Spleen (tissue), 11 donors: Measurements from ENCODE around the gene PTPN14. TPM values are rescaled to one million over a fixed set of nuclear protein-coding genes. Genes with fewer than 3 reads are reported as not detected.

Experiments
- DNase-seq: peaks from one replicate; pipeline ENCODE4 v3.0.0-alpha.2; 2020
- H3K27ac ChIP-seq, 8 donors: fragments of 200-600 bp; sonication (generic) in 7 of 8; 1 replicate in 4 of 8; 2 replicates in 4 of 8; pipeline versions ENCODE4 v1.5.0 to v1.8.0; 2016 to 2021; ENCODE audit warnings: inconsistent platforms in 4 of 8, mild to moderate bottlenecking in 4 of 8, moderate library complexity in 1 of 8
- H3K27me3 ChIP-seq, 7 donors: fragments of 200-600 bp; sonication (generic) in 6 of 7; replicated peaks in 1 of 7; 1 replicate in 4 of 7; 2 replicates in 3 of 7; pipeline versions ENCODE4 v1.5.0 to v1.8.0; 2016 to 2021; ENCODE audit warnings: inconsistent platforms in 3 of 7, mild to moderate bottlenecking in 1 of 7
- H3K36me3 ChIP-seq, 6 donors: fragments of 200-600 bp; sonication (generic) in 5 of 6; 1 replicate in 4 of 6; 2 replicates in 2 of 6; pipeline versions ENCODE4 v1.5.0 to v1.8.0; 2016 to 2021; ENCODE audit warnings: inconsistent platforms in 2 of 6
- H3K4me1 ChIP-seq, 6 donors: fragments of 200-600 bp; sonication (generic) in 5 of 6; 1 replicate in 3 of 6; 2 replicates in 3 of 6; pipeline versions ENCODE4 v1.5.0 to v1.8.0; 2016 to 2021; ENCODE audit warnings: inconsistent platforms in 3 of 6
- H3K4me3 ChIP-seq, 8 donors: fragments of 200-600 bp; sonication (generic) in 7 of 8; 1 replicate in 4 of 8; 2 replicates in 4 of 8; pipeline versions ENCODE4 v1.5.0 to v1.8.0; 2016 to 2021; ENCODE audit warnings: inconsistent platforms in 4 of 8, mild to moderate bottlenecking in 4 of 8, moderate library complexity in 2 of 8
- H3K9me3 ChIP-seq, 8 donors: fragments of 200-600 bp; sonication (generic) in 7 of 8; 1 replicate in 4 of 8; 2 replicates in 4 of 8; pipeline versions ENCODE4 v1.5.0 to v1.8.0; 2016 to 2021; ENCODE audit warnings: inconsistent platforms in 4 of 8
- POLR2A ChIP-seq, 3 donors: fragments of 450-650 bp; IDR thresholded peaks; one replicate each; pipeline ENCODE4 v1.5.1; 2017; ENCODE audit warnings: antibody characterized with exemption in 3 of 3, mild to moderate bottlenecking in 1 of 3
- POLR2AphosphoS5 ChIP-seq, 3 donors: sonication (generic); formaldehyde crosslinking; IDR thresholded peaks; one replicate each; pipeline ENCODE4 v1.5.1; 2017; ENCODE audit warnings: antibody characterized with exemption in 3 of 3
- WGBS, 5 donors: extraction: QIAGEN DNeasy Blood & Tissue Kit in 3 of 5; methylation state at CpG; one replicate each; pipeline versions ENCODE4 v1.1.5 to v1.1.7; 2013 to 2018; 5-methylcytosine and 5-hydroxymethylcytosine counted together
- intact Hi-C: fragments of 100-400 bp; cut with DNase I; formaldehyde crosslinking; loops from one replicate; pipeline ENCODE4 v1.15.0; 2023; ENCODE audit warnings: low total_unique reads
- polyA plus RNA-seq, 3 donors: library from polyadenylated mRNA; stranded (reverse); fragments of 200-250 nt; gene quantifications; one replicate each; pipeline ENCODE4 v1.2.1, GENCODE V29; 2013
- total RNA-seq, 7 donors: library from RNA; depleted of rRNA in 3 of 7; stranded (reverse); fragments of >200 nt in 3 of 7; fragmentation: NEBNext Ultra II Directional in 4 of 7; extraction: Animal tissue kit (Norgen Biotek cat#: 25700) in 4 of 7; gene quantifications; one replicate each; pipeline versions ENCODE4 v1.1.0 to v1.2.1, GENCODE V29; 2016 to 2021
- TF ChIP-seq, protein P1 (sequence below), 11 experiments: fragments of 200-600 bp in 7 of 11; fragments of 450-650 bp in 4 of 11; sonication (generic) in 4 of 11; IDR thresholded peaks in 8 of 11; conservative IDR thresholded peaks in 3 of 11; 1 replicate in 7 of 11; 2 replicates in 4 of 11; pipeline versions ENCODE4 v1.4.0 to v1.8.0; 2016 to 2021; ENCODE audit warnings: antibody characterized with exemption in 11 of 11, inconsistent platforms in 4 of 11, mild to moderate bottlenecking in 1 of 11
- donor health status: healthy with polysubstance abuse.
- donor health status: DM: no; HTN: no; CAD: no; lungs with moderate emphysema.
- donor health status: DM: no; HTN: no; CAD: no.
- donor health status: Bipolar disorder and iron deficiency.
- donor health status: healthy.
- donor health status: DM: no; HTN: no; CAD: no.
- donor health status: DM: yes; HTN: yes; CAD: no.

The PTPN14 gene
- total and polyA plus RNA-seq, 10 donors = 0.83 to 28.5 (median 16.8) TPM

DNA sequence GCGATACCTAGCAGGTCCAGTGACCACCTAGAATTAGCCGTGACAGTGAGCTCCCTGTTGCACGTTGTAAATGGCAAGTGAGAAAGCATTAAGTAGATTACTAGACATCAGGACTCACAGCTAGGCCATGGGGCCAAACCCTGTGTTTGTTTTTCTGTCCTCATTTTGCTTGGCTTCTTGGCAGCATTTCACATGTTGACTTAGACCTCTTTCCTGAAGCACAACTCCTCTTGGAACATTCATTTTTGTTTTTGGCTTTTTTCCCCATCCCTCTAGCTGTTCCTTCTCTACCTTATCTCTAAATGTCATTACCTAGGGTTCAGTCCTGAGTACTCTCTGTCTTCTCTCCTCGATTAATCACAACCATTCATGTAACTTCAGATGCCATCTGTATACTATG lies 16.9 kb upstream of the PTPN14 start:
- no peak for DNase-seq
- Histone ChIP-seq H3K27me3 (no peaks in the 10 kb centered on the region), H3K4me1 (no peaks in the 10 kb centered on the region), H3K4me3 (no peak overlapping the region), H3K36me3 (no peaks in the 10 kb centered on the region), H3K27ac (no peak overlapping the region), H3K9me3 (no peaks in the 10 kb centered on the region)
- WGBS, 5 donors = 86 to 95% (median 89%) methylated on average over 4 of the region's 4 CpGs
- TF ChIP-seq POLR2A (IDR thresholded peaks at IDR 0.05) (no peak), POLR2AphosphoS5 (IDR thresholded peaks at IDR 0.05) (no peak)
- TF ChIP-seq, protein P1, sequence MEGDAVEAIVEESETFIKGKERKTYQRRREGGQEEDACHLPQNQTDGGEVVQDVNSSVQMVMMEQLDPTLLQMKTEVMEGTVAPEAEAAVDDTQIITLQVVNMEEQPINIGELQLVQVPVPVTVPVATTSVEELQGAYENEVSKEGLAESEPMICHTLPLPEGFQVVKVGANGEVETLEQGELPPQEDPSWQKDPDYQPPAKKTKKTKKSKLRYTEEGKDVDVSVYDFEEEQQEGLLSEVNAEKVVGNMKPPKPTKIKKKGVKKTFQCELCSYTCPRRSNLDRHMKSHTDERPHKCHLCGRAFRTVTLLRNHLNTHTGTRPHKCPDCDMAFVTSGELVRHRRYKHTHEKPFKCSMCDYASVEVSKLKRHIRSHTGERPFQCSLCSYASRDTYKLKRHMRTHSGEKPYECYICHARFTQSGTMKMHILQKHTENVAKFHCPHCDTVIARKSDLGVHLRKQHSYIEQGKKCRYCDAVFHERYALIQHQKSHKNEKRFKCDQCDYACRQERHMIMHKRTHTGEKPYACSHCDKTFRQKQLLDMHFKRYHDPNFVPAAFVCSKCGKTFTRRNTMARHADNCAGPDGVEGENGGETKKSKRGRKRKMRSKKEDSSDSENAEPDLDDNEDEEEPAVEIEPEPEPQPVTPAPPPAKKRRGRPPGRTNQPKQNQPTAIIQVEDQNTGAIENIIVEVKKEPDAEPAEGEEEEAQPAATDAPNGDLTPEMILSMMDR (IDR thresholded peaks at IDR 0.05 in 8 of 11, conservative IDR thresholded peaks at IDR 0.05 in 3 of 11) = no peak
- intact Hi-C loops = no loop called here

DNA sequence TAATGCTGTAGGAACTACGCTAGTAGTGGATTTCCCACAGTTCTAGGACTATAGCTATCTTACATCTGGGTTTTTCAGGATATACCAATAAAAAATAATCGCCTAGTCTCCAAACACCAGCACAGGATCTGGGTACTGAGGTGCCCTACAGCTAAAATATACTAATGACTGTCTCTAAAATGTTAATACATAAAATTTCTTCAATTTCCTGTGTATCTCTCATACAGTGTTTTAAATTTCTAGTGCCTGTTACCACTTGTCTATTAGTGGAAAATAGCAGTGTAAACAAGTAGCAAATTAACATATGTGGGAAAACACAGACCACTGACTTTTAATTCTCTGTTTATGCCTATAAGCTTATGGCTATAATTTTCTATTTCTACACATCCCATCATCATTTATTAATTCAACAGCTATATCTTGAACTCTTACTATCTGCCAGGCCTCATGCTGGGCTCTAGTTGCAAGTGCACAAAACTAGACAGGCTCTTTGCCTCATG lies 16.1 kb upstream of the PTPN14 start:
- H3K9me3 ChIP-seq = no peaks in the 10 kb centered on the region
- no peak overlapping the region for H3K4me3 ChIP-seq
- intact Hi-C loops = no loop called here
- DNase-seq = no peak
- H3K27me3 ChIP-seq = peaks cover 0 to 2% (median 0%) of the 10 kb centered on the region in 7 donors
- no peaks in the 10 kb centered on the region for H3K4me1 ChIP-seq
- H3K36me3 ChIP-seq = no peaks in the 10 kb centered on the region
- no peak overlapping the region for H3K27ac ChIP-seq
- TF ChIP-seq, protein P1 (IDR thresholded peaks at IDR 0.05 in 8 of 11, conservative IDR thresholded peaks at IDR 0.05 in 3 of 11) = no peak
- TF ChIP-seq POLR2AphosphoS5 (IDR thresholded peaks at IDR 0.05) (no peak), POLR2A (IDR thresholded peaks at IDR 0.05) (no peak)
- 83 to 94% (median 84%) methylated on average over 2 of the region's 2 CpGs for WGBS, 5 donors

GRCh38 chr1:214566158-214567104 lies 15.0 kb upstream of the PTPN14 start:
- intact Hi-C loops = no loop called here
- no peak for DNase-seq
- H3K27ac ChIP-seq = no peak overlapping the region
- no peak for TF ChIP-seq POLR2A (IDR thresholded peaks at IDR 0.05)
- no peak for TF ChIP-seq POLR2AphosphoS5 (IDR thresholded peaks at IDR 0.05)
- TF ChIP-seq, protein P1 (IDR thresholded peaks at IDR 0.05 in 8 of 11, conservative IDR thresholded peaks at IDR 0.05 in 3 of 11) = no peak
- H3K36me3 ChIP-seq = no peaks in the 10 kb centered on the region
- WGBS, 5 donors = 68 to 80% (median 69%) methylated on average over 3 of the region's 3 CpGs
- no peaks in the 10 kb centered on the region for H3K4me1 ChIP-seq
- H3K27me3 ChIP-seq = peaks cover 0 to 6% (median 0%) of the 10 kb centered on the region in 7 donors
- H3K4me3 ChIP-seq = no peak overlapping the region
- H3K9me3 ChIP-seq = no peaks in the 10 kb centered on the region

GRCh38 chr1:214565310-214565709 lies 13.9 kb upstream of the PTPN14 start:
- no peak for DNase-seq
- Histone ChIP-seq H3K4me1 (no peaks in the 10 kb centered on the region), H3K27ac (no peak overlapping the region), H3K27me3 (peaks cover 0 to 15% (median 0%) of the 10 kb centered on the region in 7 donors), H3K36me3 (no peaks in the 10 kb centered on the region), H3K4me3 (no peak overlapping the region), H3K9me3 (no peaks in the 10 kb centered on the region)
- intact Hi-C loops = no loop called here
- 78 to 91% (median 83%) methylated on average over 1 of the region's 1 CpG for WGBS, 5 donors
- no peak for TF ChIP-seq POLR2A (IDR thresholded peaks at IDR 0.05)
- no peak for TF ChIP-seq POLR2AphosphoS5 (IDR thresholded peaks at IDR 0.05)
- TF ChIP-seq, protein P1 (IDR thresholded peaks at IDR 0.05 in 8 of 11, conservative IDR thresholded peaks at IDR 0.05 in 3 of 11) = no peak
